SIG-M5 treated with dmso at 0.1 percent for 504 hours (cell line): ENCODE data around the gene SP100.
"Not testable (repeated sequence)": the region's sequence is repeated elsewhere in the genome, so short reads cannot be mapped to it uniquely, and the experiment has no call there.

Source experiments
- DNase-seq: peaks from one replicate; lab custom pipeline; 2025; ENCODE audit not compliant: unreplicated experiment; lab: John Stamatoyannopoulos, UW

Gene SP100

DNA sequence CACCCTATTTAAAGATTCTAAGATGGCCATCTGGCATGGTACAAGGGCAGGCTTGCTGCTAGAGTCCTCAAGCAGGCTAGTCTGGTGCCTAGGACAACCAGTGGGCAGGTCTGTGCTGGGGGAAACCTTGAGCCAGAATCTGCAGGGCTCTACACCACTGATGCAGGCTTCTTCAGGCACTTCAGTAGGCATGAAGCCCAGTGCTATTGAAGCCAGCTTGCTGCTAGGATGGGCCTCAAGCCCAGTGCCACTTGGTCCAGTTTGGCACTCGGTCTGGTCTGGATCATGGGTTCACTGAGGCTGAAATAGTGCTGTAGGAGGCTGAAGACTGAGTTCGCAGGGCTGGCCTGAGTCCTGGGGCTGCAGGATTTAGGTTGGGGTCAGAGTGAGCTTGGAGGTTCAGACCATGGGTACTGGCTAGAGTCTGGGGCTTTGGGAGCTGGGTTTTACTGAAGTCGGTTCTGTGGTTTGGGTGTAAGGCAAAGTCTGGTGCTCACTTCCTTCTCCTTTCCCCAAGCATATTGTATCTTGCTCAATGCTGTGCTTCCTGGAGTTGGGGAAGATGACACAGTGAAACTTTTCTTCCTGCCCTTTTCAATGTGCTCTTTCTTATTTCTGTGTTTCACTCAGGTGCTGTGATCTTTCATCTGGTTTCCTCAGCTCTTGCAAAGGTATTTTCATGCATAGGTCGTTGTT lies 41.2 kb downstream of the SP100 start:
- DNase-seq, result peak; percentile 96

GRCh38 chr2:230457793-230458192 lies 41.8 kb downstream of the SP100 start:
- no peak for DNase-seq

GRCh38 chr2:230459216-230459615 lies 43.2 kb downstream of the SP100 start:
- peak; percentile 63 for DNase-seq

DNA sequence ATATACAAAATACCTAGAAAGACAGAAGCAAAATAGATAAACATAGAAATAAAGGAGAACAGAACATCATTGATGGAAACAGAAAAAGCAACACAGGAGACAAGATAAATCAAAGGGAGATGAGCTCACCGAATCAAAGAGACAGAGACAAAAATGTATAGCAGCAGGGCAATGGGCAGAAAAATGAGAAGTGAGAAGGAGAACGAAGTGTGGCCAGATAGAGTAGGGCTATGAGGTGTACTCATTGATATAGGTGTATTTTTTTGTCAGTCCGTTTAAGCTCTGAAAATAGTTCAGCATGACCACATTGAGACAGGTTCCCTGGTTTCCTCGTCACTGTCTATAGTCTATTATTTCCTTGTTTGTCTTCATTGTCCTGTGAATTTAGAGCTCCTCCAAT lies 55.1 kb downstream of the SP100 start:
- DNase-seq, result no peak

GRCh38 chr2:230472621-230473018 lies 56.6 kb downstream of the SP100 start:
- peak; percentile 74 for DNase-seq

DNA sequence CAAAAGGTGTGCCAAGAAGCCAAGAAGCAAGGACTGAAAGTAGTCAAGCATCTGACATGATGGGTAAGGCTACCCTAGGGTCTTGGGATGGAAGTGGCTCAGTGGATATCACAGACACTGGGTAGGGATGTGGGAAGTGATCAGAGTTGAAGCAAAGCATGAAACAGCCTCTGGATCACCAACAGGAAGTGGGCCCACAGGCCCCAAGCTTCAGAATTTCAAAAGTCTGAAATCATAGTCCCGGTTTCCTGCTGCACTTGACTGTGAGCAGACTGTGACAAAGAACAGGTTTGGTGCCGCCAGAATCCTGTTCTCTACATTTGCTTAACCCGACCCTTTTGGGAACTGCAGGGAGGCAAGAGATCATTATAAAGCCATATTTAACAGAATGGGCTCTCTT lies 57.4 kb downstream of the SP100 start:
- peak; percentile 40 for DNase-seq

DNA sequence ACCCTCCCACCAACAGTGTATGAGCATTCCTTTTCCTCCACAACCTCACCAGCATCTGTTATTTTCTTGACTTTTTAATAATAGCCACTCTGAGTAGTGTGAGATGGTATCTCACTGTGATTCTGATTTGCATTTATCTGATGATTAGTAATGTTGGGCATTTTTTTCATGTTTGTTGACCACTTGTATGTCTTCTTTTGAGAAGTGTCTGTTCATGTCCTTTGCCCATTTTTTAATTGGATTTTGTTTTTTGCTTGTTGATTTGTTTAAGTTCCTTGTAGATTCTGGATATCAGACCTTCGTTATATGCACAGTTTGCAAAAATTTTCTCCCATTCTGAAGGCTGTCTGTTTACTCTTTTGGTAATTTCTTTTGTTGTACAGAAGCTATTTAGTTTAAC lies 59.1 kb downstream of the SP100 start:
- DNase-seq, result no peak

DNA sequence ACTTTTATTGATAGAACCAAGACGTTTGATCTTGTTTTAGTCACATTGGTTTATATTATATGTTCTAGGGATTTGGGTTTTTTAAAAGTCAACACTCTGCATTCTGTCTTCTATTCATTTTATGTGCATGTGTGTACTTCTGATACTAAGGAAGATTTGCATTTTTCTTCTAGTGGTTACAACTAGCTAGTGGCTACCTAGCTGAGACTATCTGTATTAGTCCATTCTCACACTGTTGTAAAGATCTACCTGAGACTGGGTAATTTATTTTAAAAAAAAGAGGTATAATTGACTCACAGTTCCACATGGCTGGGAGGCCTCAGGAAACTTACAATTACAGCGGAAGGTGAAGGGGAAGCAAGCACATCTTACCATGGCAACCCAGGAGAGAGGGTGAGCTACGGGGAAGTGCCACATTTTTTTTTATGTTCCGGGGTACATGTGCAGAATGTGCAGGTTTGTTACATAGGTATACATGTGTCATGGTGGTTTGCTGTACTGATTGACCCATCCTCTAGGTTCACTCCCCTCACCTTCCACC lies 69.9 kb downstream of the SP100 start:
- DNase-seq, result no peak

DNA sequence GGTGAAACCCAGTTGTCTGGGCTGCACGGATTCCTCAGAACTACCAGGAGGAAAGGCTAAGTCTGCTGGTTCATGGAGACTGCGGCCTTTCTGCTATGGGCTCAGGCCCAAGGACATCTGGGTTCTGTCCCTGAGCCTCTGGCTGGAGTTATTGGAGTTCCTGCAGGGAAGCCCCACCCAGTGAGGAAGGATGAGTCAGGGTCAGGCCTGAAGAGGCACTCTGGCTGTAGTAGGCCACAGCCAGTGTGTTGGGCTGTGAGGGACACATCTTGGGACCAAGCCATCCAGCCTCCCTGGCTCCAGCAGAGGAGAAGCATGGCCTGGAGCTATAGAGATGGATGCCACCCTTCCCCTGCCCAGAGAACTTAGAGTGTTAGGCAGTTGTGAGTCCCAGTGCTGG lies 75.2 kb downstream of the SP100 start:
- DNase-seq, result not testable (repeated sequence)

GRCh38 chr2:230492107-230492506 lies 76.1 kb downstream of the SP100 start:
- DNase-seq, result no peak

- DNase-seq, result no peak
Measured at GRCh38 chr2:230494980-230495379, 79.0 kb downstream of the SP100 start.

GRCh38 chr2:230496891-230497290 lies 80.9 kb downstream of the SP100 start:
- peak; percentile 27 for DNase-seq

DNA sequence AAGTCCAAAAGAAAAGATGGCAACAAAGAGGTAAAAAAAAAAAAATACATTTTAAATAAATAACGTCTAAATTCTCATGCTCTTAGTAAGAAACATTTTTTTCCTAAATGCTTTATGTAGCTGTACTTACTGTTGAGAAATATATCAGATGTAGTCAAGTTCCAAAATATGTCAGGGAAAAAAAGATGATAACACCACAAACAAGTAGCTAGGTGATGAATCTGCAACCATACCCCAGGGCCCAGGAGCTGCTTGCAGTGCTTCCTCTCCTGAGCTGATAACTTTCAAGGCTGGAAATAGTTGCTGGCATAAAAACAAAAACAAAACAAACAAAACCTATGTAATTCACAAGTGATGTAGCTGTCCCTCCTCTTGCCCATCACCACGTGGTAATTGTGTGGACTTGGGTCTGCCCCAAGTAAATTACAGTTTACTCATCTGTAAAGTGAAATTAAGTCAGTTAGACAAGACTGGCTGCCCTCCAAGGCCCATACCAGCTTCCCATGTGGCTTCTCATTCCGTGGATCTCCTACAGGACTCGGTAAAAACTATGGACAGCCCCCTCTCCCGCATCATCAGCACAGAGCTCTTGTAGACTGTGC lies 82.6 kb downstream of the SP100 start:
- DNase-seq, result no peak

DNA sequence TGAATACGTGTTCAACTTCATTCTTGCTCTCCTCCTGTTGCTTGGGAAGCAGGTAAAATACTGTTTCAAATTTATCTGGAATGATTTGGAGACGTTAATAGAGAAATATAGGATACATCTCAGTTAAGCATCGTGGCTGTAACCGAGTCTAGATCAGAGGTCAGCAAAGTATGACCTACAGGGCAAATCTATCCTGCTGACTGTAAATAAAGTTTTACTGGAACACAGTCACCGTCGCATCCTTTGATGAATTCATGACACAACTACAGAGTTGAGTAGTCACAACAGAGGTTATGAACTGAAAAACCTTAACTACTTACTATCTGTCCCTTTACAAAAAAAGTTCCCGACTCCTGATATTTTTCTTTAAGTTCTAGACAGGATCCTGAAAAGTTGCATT lies 86.6 kb downstream of the SP100 start:
- DNase-seq, result no peak

DNA sequence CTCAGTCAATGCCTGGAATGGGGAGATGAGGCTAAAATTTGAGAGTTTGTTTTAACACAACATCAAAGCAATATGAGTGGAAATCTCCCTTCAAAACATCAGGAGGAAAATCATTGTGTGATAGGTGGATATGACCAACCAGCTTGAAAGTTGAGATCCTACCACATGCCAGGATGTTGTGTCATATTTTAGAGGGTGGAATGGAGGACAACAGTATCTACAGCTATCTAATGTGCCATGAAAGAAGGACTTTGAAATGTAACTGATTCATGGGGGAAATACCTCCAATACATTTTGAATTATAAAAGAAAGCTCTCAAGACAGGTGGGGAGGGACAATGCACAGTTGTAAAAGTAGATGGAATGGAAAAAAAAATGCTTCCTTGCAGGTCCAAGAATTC lies 87.8 kb downstream of the SP100 start:
- DNase-seq, result no peak

- no peak for DNase-seq
Measured at GRCh38 chr2:230505162-230505561, 89.2 kb downstream of the SP100 start.

DNA sequence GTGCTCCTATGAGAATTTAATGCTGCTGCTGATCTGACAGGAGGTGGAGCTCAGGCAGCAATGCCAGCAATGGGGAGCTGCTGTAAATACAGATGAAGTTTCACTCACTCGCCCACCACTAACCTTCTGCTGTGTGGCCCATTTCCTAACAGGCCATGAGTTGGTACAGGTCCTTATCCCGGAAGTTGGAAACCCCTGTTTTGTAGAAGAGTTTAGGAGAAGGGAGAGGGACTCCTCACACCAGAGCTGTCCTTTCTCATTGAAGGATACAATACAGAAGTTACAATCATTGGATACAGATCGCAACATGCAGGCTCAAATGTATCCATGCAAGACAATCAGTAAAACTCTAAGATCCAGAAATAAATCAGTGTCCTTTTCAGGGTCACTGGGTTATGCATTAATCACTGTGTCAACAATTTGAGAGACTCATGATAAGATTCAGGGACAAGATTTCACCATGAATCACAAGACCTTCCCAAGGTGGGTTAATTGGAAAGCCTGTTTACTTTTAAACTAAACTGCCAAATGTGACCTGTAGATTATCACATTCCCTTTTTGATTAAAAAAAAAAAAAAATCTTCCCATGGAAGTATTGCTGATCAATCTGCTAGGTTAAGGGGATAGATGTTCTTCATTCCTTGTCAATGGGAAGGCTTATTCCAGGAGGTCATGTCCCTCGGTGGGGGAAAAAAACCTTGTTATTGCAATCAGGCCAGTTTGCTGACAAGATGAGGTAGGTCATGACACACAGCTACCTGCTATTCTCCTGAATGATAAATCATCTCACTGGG lies 97.2 kb downstream of the SP100 start:
- no peak for DNase-seq

DNA sequence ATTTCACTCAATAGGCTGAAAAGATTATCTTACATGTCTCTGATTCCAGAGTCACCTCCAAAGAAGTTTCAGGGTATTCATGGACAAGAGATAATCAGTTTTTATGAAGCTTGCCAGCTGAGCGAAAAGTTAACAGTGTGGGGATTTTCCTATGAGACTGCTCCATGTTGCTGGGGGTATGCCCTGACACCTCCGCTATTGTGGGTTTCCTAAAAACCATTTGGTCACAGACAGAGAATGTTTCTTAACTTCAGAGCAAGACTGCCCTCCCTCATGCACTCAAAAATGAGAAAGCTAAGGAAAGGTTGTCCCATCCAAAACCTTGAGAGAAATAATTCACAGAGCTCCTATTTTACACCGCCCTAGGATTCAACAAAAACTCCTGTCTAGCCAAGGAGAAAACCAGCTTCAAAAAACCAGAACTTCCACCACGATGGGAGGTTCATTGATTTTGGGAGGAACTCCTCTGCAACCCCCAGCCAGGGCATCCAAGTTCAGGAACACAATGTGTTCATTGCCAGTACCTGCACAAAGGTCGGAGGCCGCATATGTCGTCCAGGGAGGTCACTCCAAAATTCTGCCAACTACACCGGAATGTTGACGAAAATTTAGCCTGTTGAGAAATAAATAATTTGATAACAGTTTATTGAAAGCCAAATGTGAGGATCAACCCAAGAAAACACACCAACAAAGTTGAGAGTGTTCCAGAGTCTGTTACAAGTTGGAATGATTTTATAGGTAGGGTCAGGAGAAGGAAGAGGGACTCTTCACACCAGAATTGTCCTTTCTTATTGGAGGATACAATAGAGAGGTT lies 104.3 kb downstream of the SP100 start:
- no peak for DNase-seq

- no peak for DNase-seq
Measured at GRCh38 chr2:230520875-230521155, 104.8 kb downstream of the SP100 start.

GRCh38 chr2:230521386-230521785 lies 105.4 kb downstream of the SP100 start:
- no peak for DNase-seq

GRCh38 chr2:230525682-230526081 lies 109.7 kb downstream of the SP100 start:
- no peak for DNase-seq
